Muscle layer of colon (tissue), 2 donors: ENCODE results near the gene PERM1.
A peak's percentile ranks its signal among the peaks of the same experiment; 100 is the strongest.

ENCODE experiments used
- H3K27ac ChIP-seq: one replicate; pipeline ENCODE4 v1.7.0; 2013; ENCODE audit warnings: low read depth, mild to moderate bottlenecking, low read length, moderate library complexity
- H3K27me3 ChIP-seq, 2 donors: one replicate each; pipeline ENCODE4 v1.7.0; 2013; ENCODE audit warnings: low read length in 2 of 2, mild to moderate bottlenecking in 2 of 2; ENCODE audit not compliant: insufficient read depth in 2 of 2, control insufficient read depth in 1 of 2
- H3K36me3 ChIP-seq: one replicate; pipeline ENCODE4 v1.7.0; 2013; ENCODE audit warnings: mild to moderate bottlenecking, low read length; ENCODE audit not compliant: insufficient read depth
- H3K4me1 ChIP-seq: one replicate; pipeline ENCODE4 v1.7.0; 2013; ENCODE audit warnings: mild to moderate bottlenecking, low read length; ENCODE audit not compliant: insufficient read depth
- H3K4me3 ChIP-seq, 2 donors: one replicate each; pipeline ENCODE4 v1.7.0; 2013; ENCODE audit warnings: low read length in 2 of 2, low read depth in 1 of 2, mild to moderate bottlenecking in 1 of 2, moderate library complexity in 1 of 2
- H3K9ac ChIP-seq: one replicate; pipeline ENCODE4 v1.7.0; 2013; ENCODE audit warnings: low read length
- H3K9me3 ChIP-seq: one replicate; pipeline ENCODE4 v1.7.0; 2013; ENCODE audit warnings: mild to moderate bottlenecking, low read length
- donor health status: abdominal sarcoma.
- donor health status: Adenocarcinoma of cecum.

Gene PERM1

DNA sequence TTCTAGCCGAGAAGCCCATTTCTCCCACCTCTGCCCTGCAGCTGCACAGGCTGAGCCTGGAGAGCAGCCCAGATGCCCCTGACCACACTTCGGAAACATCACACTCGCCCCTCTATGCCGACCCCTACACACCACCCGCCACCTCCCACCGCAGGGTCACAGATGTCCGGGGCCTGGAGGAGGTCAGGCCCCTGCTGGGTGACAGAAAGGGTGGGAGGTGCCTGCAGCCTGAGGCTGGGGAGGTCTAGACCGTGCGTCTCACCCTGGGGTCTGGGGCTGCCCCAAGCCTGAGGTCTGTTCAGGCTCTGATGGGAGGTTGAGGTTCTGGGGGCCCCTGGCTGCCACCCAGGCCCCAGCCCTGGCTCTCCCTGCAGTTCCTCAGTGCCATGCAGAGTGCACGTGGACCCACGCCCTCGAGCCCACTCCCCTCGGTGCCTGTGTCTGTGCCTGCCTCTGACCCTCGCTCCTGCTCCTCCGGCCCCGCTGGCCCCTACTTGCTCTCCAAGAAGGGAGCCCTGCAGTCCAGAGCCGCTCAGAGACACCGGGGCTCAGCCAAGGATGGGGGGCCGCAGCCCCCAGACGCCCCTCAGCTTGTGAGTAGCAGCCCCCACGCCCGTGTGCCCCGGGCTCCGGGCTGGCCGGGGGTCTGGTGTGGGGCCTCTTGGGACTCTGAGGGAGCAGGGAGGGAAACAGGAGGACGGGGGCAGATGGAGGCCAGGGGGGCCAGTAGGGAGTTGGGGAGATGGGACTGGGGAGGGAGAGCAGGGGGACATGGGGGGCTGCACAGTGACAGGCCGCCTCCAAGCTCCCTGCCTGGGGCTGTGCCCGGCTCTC is 8.2 kb downstream of the PERM1 start:
- Histone ChIP-seq H3K27ac (no peak overlapping the region), H3K27me3 (peaks cover 7 to 69% of the 10 kb centered on the region in 2 donors), H3K9ac (no peak overlapping the region), H3K4me3 (no peak overlapping the region), H3K36me3 (no peaks in the 10 kb centered on the region), H3K4me1 (no peaks in the 10 kb centered on the region), H3K9me3 (no peaks in the 10 kb centered on the region)

DNA sequence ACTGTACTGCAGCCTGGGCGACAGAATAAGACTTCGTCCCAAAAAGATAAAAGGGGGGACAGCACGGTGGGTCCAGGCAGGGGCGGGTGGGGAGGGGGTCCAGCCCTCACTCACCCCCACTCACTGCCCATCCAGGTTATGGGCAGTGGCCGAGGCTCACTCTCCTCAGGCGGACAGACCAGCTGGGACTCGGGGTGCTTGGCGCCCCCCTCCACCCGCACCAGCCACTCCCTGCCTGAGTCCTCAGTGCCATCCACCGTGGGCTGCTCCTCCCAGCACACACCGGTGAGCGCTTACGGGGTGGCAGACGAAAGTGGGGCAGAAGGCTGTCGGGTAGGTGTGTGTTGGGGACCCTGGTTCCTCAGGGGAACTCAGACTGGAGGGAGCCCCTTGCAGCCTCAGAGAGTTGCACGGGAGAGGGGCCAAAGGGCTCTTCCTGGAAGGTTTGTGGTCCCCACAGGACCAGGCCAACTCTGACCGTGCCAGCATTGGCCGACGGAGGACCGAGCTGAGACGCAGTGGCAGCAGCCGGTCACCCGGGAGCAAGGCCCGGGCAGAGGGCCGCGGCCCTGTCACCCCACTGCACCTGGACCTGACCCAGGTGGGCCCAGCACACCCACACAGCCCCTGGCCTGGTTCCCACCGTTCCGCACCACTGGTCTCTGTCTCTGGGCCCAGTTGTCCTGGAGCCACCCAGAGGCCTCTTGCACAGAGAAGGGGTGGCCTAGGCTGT is 9.0 kb downstream of the PERM1 start:
- Histone ChIP-seq H3K36me3 (no peaks in the 10 kb centered on the region), H3K27me3 (peaks cover 14 to 77% of the 10 kb centered on the region in 2 donors), H3K9me3 (no peaks in the 10 kb centered on the region), H3K9ac (no peak overlapping the region), H3K4me1 (no peaks in the 10 kb centered on the region), H3K4me3 (no peak overlapping the region), H3K27ac (no peak overlapping the region)

DNA sequence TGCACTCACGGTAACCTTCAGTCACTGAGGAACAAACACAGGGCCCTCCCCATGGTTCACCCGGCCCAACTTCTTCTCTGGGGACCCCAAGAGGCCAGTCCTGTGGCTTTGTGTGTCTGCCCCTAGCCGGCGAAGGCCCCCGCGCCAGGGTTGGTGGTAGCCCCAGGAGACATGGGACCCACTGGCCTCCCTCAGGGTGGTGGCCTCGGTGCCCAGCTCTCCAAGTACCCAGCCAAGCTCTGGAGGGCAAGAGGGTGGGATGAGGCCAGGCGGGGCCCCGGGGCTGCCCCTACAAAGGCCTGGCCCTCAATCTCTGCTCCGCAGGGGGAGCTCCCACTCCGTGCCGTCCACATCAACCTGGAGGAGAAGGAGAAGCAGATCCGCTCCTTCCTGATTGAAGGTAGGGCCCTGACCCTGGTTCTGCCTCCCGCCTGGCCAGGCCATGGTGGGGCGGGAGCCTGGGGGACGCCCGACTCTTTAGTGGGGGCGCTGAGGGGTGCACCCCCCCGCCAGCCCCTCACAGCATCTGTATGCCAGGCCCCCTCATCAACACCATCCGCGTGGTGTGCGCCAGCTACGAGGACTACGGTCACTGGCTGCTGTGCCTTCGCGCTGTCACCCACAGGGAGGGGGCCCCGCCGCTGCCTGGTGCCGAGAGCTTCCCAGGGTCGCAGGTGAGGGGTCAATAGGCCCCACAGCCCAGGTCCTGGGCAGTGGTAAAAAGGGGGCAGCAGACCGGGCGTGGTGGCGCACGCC is 10.0 kb downstream of the PERM1 start:
- no peaks in the 10 kb centered on the region for H3K4me1 ChIP-seq
- H3K4me3 ChIP-seq: no peak overlapping the region
- H3K27ac ChIP-seq: no peak overlapping the region
- no peaks in the 10 kb centered on the region for H3K36me3 ChIP-seq
- H3K9me3 ChIP-seq: no peaks in the 10 kb centered on the region
- peaks cover 17 to 87% of the 10 kb centered on the region in 2 donors for H3K27me3 ChIP-seq
- no peak overlapping the region for H3K9ac ChIP-seq

DNA sequence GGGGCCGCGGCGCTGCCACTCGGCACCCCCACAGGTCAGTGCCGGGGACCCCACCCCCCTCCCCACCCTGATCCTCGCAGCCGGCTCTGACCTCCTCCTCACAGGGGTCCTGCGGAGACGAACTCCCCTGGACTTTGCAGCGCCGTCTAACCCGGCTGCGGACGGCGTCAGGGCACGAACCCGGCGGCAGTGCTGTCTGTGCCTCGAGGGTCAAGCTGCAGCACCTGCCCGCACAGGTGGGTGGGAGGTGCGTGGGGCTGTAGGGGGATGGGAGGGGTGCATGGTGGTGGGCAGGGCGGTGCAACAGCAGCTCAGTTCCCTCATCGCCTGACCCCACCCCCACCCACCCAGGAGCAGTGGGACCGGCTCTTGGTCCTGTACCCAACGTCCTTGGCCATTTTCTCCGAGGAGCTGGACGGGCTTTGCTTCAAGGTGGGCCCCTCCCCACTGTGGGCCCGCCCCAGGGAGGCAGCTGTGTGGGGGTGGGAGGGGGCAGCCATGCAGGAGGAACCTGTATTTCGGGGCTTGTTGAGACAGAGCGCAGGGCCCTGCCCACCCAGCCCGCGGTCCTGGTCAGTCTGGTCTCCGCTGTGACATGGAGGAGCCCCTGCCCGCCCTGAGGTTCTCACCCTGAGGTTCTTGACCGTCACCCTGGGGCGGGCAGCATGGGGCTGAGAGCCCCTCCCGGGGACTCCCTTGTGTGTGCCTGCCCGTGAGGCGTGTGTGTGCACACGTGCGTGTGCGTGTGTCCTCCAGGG is 10.7 kb downstream of the PERM1 start:
- peaks cover 17 to 92% of the 10 kb centered on the region in 2 donors for H3K27me3 ChIP-seq
- no peak overlapping the region for H3K27ac ChIP-seq
- no peak overlapping the region for H3K4me3 ChIP-seq
- no peaks in the 10 kb centered on the region for H3K36me3 ChIP-seq
- H3K9me3 ChIP-seq: no peaks in the 10 kb centered on the region
- H3K9ac ChIP-seq: no peak overlapping the region
- H3K4me1 ChIP-seq: no peaks in the 10 kb centered on the region

DNA sequence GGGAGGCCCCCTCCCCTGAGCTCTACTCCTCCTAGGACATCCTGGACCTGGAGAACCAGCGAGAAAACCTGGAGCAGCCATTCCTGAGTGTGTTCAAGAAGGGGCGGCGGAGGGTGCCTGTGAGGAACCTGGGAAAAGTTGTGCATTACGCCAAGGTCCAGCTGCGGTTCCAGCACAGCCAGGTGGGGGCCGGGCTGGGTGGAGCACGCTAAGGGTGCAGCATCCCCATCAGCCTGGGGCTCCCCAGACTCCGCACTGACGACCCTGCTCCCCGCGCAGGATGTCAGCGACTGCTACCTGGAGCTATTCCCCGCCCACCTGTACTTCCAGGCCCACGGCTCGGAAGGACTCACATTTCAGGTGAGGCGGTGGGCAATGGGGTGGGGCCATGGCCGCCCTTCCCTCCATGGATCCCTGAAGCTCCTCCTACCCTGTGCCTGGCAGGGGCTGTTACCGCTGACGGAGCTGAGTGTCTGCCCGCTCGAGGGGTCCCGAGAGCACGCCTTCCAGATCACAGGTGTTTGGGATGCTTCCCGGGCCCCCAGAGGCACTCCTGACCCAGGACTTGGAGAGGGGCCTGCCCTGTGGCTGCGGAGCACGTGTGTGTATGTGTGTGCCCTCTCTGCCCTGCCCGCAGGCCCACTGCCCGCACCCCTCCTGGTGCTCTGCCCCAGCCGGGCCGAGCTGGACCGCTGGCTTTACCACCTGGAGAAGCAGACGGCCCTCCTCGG is 11.5 kb downstream of the PERM1 start:
- Histone ChIP-seq H3K27ac (no peak overlapping the region), H3K9me3 (no peaks in the 10 kb centered on the region), H3K4me3 (no peak overlapping the region), H3K27me3 (peaks cover 17 to 87% of the 10 kb centered on the region in 2 donors), H3K36me3 (no peaks in the 10 kb centered on the region), H3K9ac (no peak overlapping the region), H3K4me1 (no peaks in the 10 kb centered on the region)

DNA sequence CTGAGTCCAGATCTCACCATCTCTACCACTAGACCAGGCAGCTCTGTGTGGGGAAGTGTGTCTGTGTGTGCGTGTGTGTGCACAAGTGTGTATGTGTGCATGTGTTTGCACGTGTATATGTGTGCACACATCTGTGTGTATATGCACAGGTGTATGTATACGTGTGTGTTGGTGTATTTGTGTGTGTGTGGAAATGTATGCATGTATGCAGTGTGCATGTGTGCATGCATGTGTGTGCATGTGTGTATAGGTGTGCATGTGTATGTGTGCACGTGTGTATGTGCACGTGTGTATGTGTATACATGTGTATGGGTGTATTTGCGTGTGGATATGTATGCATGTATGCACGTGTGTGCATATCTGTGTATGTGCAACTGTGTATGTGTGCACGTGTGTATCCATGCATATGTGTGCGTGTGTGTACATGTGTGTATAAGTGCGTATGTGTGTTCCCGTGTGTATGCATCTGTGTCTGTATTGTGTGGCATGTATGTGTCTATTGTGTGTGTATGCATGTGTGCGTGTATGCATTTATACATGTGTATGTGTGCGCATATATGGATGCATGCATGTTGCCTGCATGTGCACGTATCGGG is 12.5 kb downstream of the PERM1 start:
- Histone ChIP-seq H3K27ac (no peak overlapping the region), H3K27me3 (peaks cover 17 to 77% of the 10 kb centered on the region in 2 donors), H3K4me1 (no peaks in the 10 kb centered on the region), H3K4me3 (no peak overlapping the region), H3K9ac (no peak overlapping the region), H3K9me3 (no peaks in the 10 kb centered on the region), H3K36me3 (no peaks in the 10 kb centered on the region)

DNA sequence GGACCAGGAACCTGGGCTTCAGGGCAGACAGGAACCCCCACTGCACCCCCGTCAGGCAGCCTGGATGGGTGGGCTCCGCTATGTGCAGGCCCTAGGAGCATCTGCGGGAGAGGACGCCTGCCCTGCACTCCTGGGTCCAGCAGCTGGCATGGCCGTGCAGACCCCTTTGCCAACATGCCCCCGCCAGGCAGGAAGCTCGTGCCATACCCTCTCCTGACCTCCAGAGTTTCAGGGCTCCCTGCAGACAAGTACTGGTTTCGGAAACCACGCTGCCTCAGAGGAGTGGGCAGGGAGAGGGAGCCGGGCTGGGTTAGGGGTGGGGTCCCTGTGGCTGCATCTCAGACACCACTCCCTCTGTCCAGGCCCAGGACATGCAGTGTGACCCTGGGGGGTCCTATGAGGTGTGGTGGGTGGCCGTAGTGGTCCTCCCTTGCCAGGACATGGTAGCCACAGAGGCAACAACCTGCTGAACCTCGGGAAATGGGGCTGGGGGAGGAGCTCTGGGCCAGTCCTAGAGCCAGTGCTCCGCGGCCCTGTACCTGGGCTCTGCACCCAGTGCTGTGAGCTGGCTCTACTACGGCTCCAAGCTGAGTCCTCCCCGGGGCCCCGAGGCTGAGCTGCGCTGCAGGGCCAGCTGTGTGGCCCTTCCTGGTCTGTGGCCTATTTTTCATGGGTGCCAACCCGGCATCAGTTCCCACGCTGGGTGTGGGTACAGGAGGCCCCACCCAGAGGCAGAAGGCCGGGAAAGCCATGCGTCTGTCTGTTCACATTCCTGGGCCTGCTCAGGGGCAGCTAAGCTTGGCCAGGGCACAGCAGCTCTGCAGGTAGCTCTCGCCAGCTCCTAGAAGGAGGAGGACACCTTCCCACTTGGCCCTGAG is 14.2 kb downstream of the PERM1 start:
- no peak overlapping the region for H3K9ac ChIP-seq
- no peak overlapping the region for H3K27ac ChIP-seq
- no peaks in the 10 kb centered on the region for H3K4me1 ChIP-seq
- H3K36me3 ChIP-seq: no peaks in the 10 kb centered on the region
- H3K4me3 ChIP-seq: no peak overlapping the region
- H3K9me3 ChIP-seq: no peaks in the 10 kb centered on the region
- H3K27me3 ChIP-seq: peaks cover 17 to 60% of the 10 kb centered on the region in 2 donors

DNA sequence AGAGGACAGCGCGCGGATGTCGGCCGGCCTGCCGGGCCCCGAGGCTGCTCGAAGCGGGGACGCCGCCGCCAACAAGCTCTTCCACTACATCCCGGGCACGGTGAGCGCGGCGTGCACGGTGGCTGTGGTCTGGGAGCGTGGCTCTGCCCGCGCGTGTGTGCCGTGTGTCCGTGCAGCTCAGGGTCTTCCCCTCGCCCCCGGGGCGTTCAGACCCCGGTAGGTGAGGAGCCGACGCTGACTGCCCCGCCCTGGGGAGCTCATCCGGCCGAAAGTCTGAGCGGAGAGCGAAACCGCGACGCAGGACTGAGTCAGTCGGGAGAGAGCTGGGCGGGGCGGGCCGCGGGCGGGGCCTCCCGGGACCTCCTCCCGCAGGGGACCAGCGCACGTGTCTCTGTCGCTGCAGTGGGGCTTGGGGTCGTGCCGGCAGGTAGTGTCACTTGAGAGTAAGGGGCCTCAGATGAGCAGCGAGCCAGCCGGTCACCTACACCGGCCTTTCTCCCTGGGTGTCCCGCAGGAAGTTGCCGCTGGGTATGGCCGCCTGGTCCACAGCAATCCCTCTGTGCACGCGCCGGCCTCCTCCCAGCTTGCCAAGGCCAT is 15.1 kb downstream of the PERM1 start:
- H3K4me3 ChIP-seq: peak overlapping the region; percentile 31 to 65
- no peaks in the 10 kb centered on the region for H3K9me3 ChIP-seq
- no peak overlapping the region for H3K9ac ChIP-seq
- peaks cover 17 to 51% of the 10 kb centered on the region in 2 donors for H3K27me3 ChIP-seq
- H3K4me1 ChIP-seq: no peaks in the 10 kb centered on the region
- no peak overlapping the region for H3K27ac ChIP-seq
- no peaks in the 10 kb centered on the region for H3K36me3 ChIP-seq

DNA sequence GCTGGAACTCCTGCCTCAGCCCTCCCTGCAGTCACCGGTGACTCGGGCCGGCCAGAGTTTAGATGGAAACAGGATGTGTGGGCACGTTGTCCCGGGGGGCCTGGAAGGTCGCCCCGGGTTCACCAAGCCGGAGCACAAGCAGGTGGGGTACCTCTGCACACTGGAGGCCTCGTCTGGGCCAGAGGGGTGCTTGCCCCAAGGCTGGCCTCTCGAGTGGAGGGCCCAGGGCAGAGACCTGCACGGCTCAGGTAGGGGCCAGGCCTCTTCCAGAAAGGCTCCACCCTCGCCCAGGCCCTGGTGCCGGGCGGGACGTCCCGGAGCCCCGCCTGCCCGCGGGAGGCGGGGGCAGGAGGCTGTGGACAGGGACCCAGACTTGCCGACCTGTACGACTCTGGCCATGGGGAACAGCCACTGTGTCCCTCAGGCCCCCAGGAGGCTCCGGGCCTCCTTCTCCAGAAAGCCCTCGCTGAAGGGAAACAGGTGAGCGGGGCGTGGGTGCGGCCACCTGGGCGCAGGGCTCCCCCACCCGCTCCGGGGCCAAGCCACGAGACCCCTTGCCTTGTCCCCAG is 15.7 kb downstream of the PERM1 start, which contains the start of gene PLEKHN1:
PLEKHN1 (plus strand) TSS at position 348 of the 569 bp plus-strand sequence; CDS start at position 398, 50 bp downstream.
- H3K4me1 ChIP-seq: no peaks in the 10 kb centered on the region
- no peaks in the 10 kb centered on the region for H3K9me3 ChIP-seq
- H3K36me3 ChIP-seq: no peaks in the 10 kb centered on the region
- H3K9ac ChIP-seq: no peak within 1 kb of the TSS
- peak within 1 kb of the TSS; percentile 31 to 65 for H3K4me3 ChIP-seq
- H3K27me3 ChIP-seq: peaks cover 17 to 45% of the 10 kb centered on the region in 2 donors
- H3K27ac ChIP-seq: no peak within 1 kb of the TSS
